HG02678 (cell line): ENCODE measurements around the gene UBR1.
"Not testable (repeated sequence)": the region's sequence is repeated elsewhere in the genome, so short reads cannot be mapped to it uniquely, and the experiment has no call there.

Experiments
- ATAC-seq: cut with Tn5 transposase; IDR thresholded peaks from one replicate; pipeline ENCODE4 v1.9.1; 2021; ENCODE audit warnings: mild to moderate bottlenecking, moderate library complexity; ENCODE audit not compliant: unreplicated experiment

Gene UBR1

DNA sequence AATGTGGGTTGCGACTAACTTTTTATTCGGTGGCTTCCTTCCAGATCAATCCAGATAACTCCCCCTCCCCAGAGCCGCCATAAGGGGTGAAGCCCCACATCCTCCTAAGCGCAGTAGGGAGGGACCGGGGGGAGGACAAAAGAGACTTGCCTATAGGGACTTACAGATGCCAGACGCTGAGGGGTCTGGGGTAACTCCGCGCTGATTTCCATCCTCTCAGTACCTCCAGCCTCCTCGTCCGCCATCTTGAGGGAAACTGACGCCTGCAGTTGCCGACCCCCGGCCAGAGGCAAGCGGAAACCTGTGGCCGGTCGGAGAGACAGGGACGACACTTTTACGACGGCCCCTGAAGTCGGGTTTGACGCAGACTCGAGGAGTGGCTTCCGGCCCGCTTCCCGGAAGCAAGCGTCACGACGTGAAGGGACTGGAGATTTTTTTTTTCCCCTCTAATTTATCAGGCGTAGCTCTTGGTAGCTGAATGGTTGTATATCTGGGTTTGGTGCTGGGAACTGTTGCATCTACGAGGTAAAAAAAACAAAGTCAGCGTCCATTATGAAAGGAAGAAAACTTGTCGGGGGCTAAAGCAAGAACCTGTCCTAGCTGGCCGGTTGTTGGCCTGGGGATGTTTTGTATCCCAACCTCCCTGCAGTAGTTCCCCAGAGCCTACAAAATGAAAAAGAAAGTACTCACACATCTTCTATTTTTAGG is at the start of gene UBR1:
Gene UBR1 (minus strand): TSS at position 261 of the 708 bp plus-strand sequence. CDS start 16 bp downstream, at position 245.
- peak; percentile 85 for ATAC-seq

DNA sequence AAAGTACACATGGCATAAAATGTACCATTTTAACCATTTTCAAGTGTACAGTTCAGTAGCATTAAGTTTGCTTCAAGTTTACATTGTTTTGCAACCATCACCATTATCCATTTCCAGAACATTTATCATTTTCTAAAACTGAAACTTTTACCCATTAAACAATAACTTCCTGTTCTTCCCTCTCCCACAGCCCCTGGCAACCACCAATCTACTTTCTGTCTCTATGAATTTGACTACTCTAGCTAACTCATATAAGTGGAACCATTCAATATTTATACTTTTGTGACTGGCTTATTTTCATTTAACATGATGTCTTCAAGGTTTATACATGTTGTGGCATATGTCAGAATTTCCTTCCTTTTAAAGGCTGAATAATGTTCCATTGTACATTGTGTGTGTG is 47.4 kb upstream of the UBR1 start:
- ATAC-seq, result no peak

DNA sequence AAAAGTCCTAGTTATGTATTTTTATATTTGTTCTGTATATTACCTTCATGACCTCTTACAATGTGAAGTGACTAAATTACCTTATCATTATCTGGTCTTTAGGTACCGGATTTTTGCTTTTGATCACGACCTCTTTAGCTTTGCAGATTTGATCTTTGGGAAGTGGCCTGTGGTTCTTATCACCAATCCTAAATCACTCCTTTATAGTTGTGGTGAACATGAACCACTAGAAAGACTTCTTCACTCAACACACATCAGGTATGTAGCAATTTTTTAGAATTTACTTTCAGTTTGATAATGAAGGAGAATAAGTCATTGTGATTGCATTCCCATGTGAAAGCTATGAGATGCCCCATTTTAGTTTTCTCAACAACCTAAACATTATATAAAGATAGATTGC is 45.9 kb upstream of the UBR1 start:
- no peak for ATAC-seq

DNA sequence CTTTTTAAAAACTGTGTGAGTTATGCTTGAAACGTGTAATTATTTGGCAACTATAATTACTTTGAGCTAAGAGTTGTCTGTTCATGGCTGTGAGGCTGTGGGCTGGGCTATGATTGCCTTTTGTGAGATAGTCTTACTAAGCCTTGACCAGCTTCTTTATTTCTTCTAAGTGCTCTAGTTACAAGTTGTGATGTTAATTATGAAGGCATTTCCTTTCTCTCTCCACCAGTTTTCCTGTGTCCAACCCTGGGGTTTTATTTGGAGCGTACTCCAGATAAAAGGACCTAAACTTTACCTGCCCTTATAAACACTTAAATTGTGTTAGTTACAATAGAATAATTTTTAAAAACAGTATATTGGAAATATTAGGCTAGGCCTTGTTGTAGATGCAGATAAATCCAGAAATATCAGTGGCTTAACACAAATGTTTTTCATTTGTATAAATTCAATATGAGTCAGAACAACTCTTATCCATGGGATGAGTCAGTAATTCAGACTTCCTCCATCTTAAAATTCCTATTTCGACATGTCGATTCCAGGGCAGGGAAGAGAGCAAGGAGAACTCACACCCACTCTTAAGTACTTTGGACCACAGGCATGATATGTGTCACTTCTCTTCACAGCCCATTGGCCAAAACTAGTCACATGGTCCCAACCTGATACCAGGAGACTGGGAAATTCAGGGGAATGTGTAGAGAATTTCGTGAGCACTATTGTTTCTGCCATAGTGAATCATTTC is 44.5 kb upstream of the UBR1 start:
- no peak for ATAC-seq

DNA sequence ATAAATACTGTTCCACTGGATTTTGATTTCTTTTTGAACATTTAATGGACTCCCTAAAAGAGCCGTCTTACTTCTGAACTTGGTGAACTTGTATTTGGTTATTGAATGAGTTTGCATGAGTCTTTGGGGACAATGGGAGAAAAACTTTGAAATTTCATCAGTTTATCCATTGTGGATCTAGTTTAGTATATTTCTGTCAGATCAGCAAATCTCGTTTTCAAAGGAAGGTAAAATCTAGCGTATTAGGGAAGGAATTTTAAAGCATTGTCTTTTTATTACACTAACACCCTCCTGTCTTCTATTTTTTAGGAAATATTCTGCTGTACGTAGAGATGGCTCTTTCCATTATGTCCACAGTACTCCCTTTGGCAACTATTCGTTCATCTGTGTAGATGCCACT is 40.3 kb upstream of the UBR1 start:
- no peak for ATAC-seq

DNA sequence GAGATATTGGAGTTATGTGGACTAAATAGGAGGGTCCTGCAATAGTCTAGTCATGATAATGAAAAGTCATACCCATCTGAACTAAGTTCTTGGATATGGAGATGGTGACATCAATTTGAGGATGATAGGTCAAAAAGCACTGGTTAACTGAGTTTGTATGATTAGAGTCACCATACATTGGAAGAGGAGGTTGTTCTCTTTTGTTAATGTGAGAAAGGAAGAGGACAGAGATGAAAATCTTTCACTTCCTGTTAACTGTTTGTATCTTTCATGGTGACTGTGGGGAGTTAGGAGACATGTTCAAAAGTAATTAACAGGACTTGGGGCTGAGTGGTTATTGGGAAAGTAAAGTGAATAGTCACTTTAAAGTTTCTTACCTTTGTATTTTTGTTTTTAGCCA is 38.7 kb upstream of the UBR1 start:
- ATAC-seq, result no peak

DNA sequence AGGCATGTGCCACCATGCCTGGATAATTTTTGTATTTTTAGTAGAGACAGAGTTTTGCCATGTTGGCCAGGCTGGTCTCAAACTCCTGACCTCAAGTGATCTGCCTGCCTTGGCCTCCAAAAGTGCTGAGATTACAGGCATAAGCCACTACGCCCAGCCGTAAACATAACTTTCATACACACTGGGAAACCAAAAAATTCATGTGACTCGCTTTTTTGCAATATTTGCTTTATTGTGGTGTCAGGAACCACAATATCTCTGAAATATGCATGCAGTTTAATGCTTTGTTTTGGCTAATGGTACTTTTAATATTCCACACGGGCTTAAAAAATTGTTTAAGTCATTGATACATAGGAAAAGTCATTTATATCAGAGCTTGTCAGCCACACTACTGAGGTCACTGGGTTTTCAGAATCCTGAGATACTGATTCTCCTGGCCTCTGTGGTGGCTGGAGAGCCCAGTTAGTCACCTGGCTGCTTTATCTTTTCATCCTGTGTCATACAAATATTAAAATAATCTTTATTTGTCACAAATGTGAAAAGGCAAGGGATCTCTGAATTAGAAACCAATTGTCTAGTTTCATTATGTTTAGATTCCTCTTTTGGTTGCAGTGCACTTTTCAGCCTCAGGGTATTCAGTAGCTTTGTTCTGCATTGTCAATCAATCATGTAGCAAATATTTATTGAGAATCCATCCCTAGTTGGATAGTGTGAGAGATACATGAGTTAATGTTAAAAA is 37.5 kb upstream of the UBR1 start:
- no peak for ATAC-seq

DNA sequence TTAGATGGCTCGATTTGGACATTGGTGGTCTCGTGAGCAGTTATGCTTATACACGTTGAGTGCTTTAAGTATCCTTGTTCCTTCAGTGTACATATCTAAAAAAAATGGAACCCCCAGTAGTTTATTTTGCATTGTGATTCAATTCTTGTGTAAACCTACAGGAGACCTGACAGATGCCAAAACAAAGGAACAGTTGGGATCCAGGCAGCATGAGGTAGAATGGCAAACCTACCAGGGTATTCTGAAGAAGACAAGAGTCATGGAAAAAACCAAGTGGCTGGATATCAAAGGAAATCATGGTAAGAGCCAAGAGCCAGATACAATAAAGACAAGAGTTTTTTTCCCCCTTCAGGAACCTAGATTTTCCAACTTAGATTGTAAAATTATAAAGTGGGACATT is 29.5 kb upstream of the UBR1 start:
- no peak for ATAC-seq

DNA sequence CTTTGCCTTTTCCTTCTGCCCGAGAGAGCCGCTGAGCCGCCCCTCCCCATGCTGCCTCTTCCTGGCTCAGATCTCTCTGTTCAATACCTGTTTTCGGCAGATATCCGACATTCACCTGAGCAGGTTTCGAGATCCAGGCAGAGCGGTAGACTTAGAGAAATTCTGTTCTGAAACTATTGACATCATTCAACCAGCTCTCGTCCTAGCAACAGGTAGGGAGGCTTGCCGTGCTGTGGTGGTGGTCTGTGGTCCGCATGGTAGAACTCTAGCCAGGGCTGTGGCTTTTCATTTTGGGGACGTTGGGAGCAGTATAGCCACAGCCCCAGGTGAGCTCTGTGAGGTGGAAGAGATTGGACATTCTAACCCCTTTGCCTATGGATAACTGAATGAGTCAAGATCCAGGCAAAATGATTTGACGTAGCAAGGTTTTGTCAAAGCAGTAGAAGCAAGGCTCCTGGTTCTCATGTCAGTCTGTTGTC is 28.4 kb upstream of the UBR1 start:
- ATAC-seq, result peak; percentile 11

DNA sequence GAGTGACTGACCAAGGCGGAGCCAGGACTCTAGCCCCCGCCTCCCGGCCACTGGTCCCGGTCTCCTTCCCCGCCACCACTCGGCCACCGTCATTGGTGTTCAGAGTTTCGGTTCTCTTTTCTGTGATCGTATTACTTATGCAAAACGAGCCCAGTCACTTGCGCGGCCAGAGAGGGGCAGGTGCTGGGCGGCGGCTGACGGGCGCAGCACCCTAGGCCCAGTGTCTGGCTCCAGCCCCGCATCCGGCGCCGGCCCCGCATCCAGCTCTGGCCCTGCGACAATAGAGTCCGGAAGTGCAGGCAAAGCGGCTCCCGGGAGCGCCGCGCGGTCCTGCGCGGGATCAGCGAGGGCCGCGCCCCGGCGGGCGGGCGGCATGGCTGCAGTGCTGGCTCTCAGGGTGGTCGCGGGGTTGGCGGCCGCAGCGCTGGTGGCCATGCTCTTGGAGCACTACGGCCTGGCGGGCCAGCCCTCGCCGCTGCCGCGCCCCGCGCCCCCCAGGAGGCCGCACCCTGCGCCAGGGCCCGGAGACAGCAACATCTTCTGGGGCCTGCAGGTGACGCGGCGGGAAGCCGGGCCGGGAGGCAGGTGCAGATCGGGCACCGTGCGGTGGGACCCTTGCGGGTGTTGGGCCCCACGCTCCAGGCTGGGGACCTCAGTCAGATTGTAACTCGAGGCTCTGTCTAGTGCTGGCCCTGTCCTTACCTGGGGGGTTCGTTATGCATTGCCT is 27.8 kb upstream of the UBR1 start, which contains the start of gene TMEM62:
Gene TMEM62 (plus strand): TSS at position 157 of the 727 bp plus-strand sequence. CDS start 217 bp downstream, at position 374.
- peak; percentile 93 for ATAC-seq

DNA sequence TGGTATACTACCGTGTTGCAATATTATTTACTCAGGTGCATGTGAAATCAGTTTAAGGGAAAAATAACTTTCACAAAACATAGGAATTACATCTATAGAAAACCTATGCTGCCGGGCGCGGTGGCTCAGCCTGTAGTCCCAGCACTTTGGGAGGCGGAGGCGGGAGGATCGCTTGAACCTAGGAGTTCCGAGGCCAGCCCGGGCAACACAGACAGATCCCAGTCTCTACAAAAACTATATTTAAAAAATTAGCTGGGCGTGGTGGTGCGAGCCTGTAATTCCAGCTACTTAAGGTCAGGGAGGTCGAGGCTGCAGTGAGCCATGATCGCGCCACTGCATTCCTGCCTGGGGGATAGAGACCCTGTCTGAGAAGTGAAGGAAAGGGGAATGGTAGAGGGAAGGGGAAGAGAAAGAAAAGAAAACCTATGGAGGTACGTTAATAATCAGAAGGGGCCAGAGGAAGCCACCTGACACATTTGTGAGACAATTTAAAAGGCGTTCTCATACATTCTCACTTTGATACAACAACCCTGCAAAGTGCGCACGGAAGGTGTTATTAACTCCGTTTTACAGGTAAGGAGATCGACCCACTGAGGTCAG is 27.1 kb upstream of the UBR1 start:
- no peak for ATAC-seq

DNA sequence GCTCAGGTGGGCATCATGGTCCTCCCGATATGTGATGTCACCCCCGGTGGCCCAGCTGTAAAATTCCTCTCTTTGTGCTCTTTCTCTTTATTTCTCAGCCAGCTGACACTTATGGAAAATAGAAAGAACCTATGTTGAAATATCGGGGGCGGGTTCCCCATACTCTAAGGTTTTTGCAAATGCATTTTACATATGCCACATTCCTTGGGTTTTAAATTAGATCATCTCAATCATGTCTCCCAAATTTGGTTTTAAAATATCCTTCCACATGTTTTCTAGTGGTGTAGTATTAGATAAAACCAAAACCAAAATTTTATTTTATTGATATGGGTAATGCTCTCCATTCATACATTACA is 23.1 kb upstream of the UBR1 start:
- ATAC-seq, result no peak

DNA sequence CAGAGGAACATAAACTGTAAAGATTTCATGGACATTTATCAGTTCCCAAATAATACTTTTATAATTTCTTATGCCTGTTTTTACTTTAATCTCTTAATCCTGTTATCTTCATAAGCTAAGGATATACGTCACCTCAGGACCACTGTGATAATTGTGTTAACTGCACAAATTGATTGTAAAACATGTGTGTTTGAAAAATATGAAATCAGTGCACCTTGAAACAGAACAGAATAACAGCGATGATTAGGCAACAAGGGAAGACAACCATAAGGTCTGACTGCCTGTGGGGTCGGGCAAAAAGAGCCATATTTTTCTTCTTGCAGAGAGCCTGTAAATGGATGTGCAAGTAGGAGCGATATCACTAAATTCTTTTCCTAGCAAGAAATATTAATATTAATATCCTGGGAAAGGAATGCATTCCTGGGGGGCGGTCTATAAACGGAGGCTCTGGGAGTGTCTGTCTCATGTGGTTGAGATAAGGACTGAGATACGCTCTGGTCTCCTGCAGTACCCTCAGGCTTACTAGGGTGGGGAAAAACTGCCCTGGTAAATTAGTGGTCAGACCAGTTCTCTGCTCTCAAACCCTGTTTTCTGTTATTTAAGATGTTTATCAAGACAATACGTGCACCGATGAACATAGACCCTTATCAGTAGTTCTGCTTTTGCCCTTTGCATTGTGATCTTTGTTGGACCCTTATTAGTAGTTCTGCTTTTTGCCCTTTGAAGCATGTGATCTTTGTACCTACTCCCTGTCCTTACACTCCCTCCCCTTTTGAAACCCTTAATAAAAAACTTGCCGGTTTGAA is 22.5 kb upstream of the UBR1 start:
- ATAC-seq, result not testable (repeated sequence)

DNA sequence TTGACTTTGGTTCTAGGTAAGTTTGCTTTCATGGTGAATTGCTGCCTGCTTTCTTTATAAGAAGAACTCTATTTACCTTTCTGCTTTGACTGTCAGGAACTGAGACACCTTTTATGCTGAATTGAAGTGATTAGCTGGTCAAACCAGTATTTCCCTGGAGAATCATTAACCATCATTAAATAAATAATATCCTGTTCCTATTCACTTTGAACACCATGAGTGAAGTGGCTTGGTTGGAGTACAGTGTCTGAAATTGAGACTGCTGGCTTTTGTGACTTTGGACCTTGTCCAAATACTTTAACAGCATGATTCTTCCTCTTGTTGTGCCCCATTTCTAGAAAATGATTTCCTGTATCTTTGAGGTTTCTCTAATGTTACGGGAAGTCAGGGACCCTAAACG is 21.9 kb upstream of the UBR1 start:
- no peak for ATAC-seq

DNA sequence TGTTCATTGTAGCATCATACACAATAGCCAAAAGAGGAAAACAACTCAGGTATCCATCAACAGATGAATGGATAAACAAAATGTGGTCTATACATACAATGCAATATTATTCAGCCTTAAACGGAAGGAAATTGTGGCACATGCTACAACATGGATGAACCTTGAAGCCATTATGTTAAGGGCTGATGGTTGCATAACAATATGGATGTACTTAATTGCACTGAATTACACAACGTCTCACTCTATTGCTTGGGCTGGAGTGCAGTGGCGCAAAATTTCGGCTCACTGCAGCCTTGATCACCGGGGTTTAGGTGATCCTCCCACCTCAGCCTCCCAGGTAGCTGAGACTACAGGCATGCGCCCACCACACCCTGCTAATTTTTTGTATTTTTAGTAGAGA is 20.5 kb upstream of the UBR1 start:
- no peak for ATAC-seq

DNA sequence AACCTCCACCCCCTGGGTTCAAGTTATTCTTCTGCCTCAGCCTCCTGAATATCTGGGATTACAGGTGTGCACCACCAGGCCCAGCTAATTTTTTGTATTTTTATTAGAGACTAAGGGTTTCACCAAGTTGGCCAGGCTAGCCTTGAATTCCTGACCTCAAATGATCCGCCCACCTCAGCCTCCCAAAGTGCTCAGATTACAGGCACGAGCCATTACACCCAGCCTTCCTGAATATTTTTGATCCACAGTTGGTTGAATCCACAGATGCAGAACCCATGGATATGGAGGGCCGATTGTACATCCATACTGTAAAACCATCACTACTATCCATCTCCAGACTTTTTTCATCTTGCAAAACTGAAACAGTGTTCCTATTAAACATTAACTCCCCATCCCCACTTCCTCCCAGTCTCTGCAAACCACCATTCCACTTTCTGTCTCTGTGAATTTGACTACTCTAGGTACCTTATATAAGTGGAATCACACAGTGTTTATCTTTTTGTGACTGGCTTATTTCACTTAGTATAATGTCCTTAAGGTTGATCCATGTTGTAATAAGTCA is 19.3 kb upstream of the UBR1 start:
- no peak for ATAC-seq

DNA sequence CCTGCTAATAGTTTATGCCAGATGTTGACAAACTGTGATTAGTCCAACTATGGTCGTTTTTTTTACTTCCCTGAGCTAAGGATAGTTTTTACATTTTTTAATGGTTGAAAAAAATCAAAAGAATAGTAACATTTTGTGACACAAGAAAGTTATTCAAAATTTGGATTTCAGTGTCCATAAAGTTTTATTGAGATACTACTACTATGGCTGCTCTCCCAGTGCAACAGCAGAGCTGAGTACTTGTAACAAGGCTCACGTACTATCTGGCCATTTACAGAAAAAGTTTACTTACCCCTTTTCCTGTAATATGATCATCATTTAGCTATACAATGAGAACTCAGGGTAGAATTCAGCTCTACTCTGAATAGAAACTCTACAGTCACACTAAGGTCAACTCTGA is 16.0 kb upstream of the UBR1 start:
- no peak for ATAC-seq

DNA sequence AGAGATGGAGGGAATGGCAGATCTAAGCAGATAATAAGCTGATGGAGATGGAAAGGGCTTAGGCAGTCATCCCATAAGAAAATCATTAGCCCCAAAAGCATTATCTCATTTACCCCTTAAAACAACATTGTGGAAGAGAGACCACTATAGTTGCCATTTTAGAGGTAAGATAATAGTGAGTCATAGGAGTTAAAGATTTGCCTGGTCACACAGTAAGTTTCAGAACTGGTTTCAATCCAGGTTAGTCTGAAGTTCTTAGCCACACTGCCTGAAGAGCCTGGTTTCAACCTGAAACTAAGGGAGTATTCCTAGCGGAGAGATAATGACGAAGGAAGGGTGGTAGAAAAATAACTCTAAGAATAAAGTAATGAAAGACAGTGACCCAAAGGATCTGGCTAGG is 13.0 kb upstream of the UBR1 start:
- peak; percentile 54 for ATAC-seq

DNA sequence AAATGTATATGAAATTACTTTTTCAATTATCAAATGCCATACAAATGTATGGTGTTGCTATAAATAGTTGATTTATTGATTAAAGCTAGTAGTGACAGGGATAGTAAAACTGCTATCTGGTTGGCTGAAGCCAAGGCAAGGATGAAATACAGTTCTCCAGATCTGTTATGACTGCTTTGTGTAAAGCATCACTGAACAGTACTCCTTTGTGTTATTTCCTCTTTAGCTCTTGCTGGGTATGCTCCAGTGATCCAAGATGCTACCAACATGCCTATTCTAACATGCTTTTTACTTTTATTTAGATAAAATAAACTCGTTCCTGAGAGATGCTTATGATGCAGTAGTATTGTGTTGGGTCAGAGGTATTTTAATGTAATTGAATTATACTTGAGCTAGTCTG is 12.4 kb upstream of the UBR1 start:
- no peak for ATAC-seq
